Lung (tissue), 12 donors: Measurements from ENCODE around the gene OR8D2. TPM values are rescaled to one million over a fixed set of nuclear protein-coding genes. Genes with fewer than 3 reads are reported as not detected.

Source experiments
- ATAC-seq: fragments of 200-7000 bp; cut with Tn5 transposase; one replicate; pipeline ENCODE4 v1.9.1; 2020; ENCODE audit warnings: moderate number of reproducible peaks; ENCODE audit not compliant: insufficient read depth, low FRiP score
- DNase-seq, 3 donors: peaks; one replicate each; pipeline ENCODE4 v3.0.0-alpha.2; 2013 to 2017
- H3K27ac ChIP-seq, 2 donors: one replicate each; pipeline ENCODE4 v1.5.1; 2013; ENCODE audit warnings: mild to moderate bottlenecking in 2 of 2, moderate library complexity in 2 of 2, control low read depth in 1 of 2, inconsistent platforms in 1 of 2, low read depth in 1 of 2, low read length in 1 of 2
- H3K27me3 ChIP-seq, 3 donors: one replicate each; pipeline ENCODE4 v1.5.1; 2013; ENCODE audit warnings: low read length in 2 of 3; ENCODE audit not compliant: control insufficient read depth in 3 of 3, insufficient read depth in 3 of 3
- H3K36me3 ChIP-seq, 4 donors: one replicate each; pipeline ENCODE4 v1.5.1; 2013; ENCODE audit warnings: low read length in 4 of 4, mild to moderate bottlenecking in 1 of 4, moderate library complexity in 1 of 4; ENCODE audit not compliant: control insufficient read depth in 4 of 4, insufficient read depth in 4 of 4
- H3K4me1 ChIP-seq, 5 donors: one replicate each; pipeline ENCODE4 v1.5.1; 2013; ENCODE audit warnings: low read length in 5 of 5, mild to moderate bottlenecking in 2 of 5, moderate library complexity in 1 of 5; ENCODE audit not compliant: control insufficient read depth in 5 of 5, insufficient read depth in 5 of 5
- H3K4me3 ChIP-seq: one replicate; pipeline ENCODE4 v1.5.1; 2013; ENCODE audit warnings: mild to moderate bottlenecking, control low read depth, moderate library complexity
- H3K9ac ChIP-seq, 2 donors: one replicate each; pipeline ENCODE4 v1.5.1; 2013; ENCODE audit warnings: low read length in 2 of 2, control low read depth in 1 of 2; ENCODE audit not compliant: insufficient read depth in 1 of 2
- H3K9me3 ChIP-seq, 4 donors: one replicate each; pipeline ENCODE4 v1.5.1; 2013; ENCODE audit warnings: low read length in 3 of 4, mild to moderate bottlenecking in 1 of 4, moderate library complexity in 1 of 4; ENCODE audit not compliant: control insufficient read depth in 4 of 4, insufficient read depth in 3 of 4
- CTCF ChIP-seq: IDR thresholded peaks from 2 replicates; pipeline ENCODE4 v1.5.1; 2012; ENCODE audit warnings: mild to moderate bottlenecking; ENCODE audit errors: control extremely low read depth, extremely low read depth
- WGBS, 2 donors: extraction: QIAGEN DNeasy Blood & Tissue Kit; methylation state at CpG; one replicate each; pipeline ENCODE4 v1.1.7; 2013; 5-methylcytosine and 5-hydroxymethylcytosine counted together
- polyA plus RNA-seq, 2 donors: library from polyadenylated mRNA; stranded (reverse); fragments of 200-250 nt; gene quantifications; one replicate each; pipeline ENCODE4 v1.2.1, GENCODE V29; 2013
- total RNA-seq, 2 donors: library from RNA; depleted of rRNA in 1 of 2; stranded (reverse); fragments of >200 nt in 1 of 2; gene quantifications; one replicate each; pipeline ENCODE4 v1.2.1, GENCODE V29; 2014 to 2021
- donor health status: control.
- donor health status: control.
- donor health status: Bipolar disorder and iron deficiency.
- donor health status: healthy.
- donor health status: DM: yes; HTN: yes; CAD: no.

The OR8D2 gene
- total and polyA plus RNA-seq, 4 donors, result not detected

GRCh38 chr11:124344346-124344745 lies 24.3 kb upstream of the OR8D2 start:
- no peak overlapping the region for H3K4me3 ChIP-seq
- H3K36me3 ChIP-seq, result no peaks in the 10 kb centered on the region
- no peaks in the 10 kb centered on the region for H3K4me1 ChIP-seq
- no peak for TF ChIP-seq CTCF
- H3K27ac ChIP-seq, result no peak overlapping the region
- 87 to 93% methylated on average over 5 of the region's 5 CpGs for WGBS, 2 donors
- DNase-seq, result no peak
- ATAC-seq, result no peak
- no peak overlapping the region for H3K9ac ChIP-seq
- peaks cover 0 to under 1% (median 0%) of the 10 kb centered on the region in 4 donors for H3K9me3 ChIP-seq
- H3K27me3 ChIP-seq, result no peaks in the 10 kb centered on the region

GRCh38 chr11:124340142-124340447 lies 20.1 kb upstream of the OR8D2 start:
- H3K27ac ChIP-seq, result no peak overlapping the region
- no peak for TF ChIP-seq CTCF
- no peaks in the 10 kb centered on the region for H3K4me1 ChIP-seq
- DNase-seq (no peak), ATAC-seq (no peak)
- no peak overlapping the region for H3K9ac ChIP-seq
- no peak overlapping the region for H3K4me3 ChIP-seq
- no peaks in the 10 kb centered on the region for H3K27me3 ChIP-seq
- 77 to 83% methylated on average over 2 of the region's 2 CpGs for WGBS, 2 donors
- H3K36me3 ChIP-seq, result no peaks in the 10 kb centered on the region
- H3K9me3 ChIP-seq, result peaks cover 0 to 2% (median 0%) of the 10 kb centered on the region in 4 donors

GRCh38 chr11:124339396-124340141 lies 19.6 kb upstream of the OR8D2 start:
- H3K27ac ChIP-seq, result no peak overlapping the region
- no peaks in the 10 kb centered on the region for H3K4me1 ChIP-seq
- DNase-seq (no peak), ATAC-seq (no peak)
- WGBS, 2 donors, result 67 to 81% methylated on average over 6 of the region's 6 CpGs
- no peak for TF ChIP-seq CTCF
- H3K36me3 ChIP-seq, result no peaks in the 10 kb centered on the region
- no peaks in the 10 kb centered on the region for H3K27me3 ChIP-seq
- H3K9me3 ChIP-seq, result peaks cover 0 to 2% (median 0%) of the 10 kb centered on the region in 4 donors
- H3K4me3 ChIP-seq, result no peak overlapping the region
- no peak overlapping the region for H3K9ac ChIP-seq

- Histone ChIP-seq H3K9me3 (no peaks in the 10 kb centered on the region), H3K36me3 (no peaks in the 10 kb centered on the region), H3K27me3 (no peaks in the 10 kb centered on the region), H3K9ac (no peak overlapping the region), H3K4me1 (no peaks in the 10 kb centered on the region), H3K4me3 (no peak overlapping the region), H3K27ac (no peak overlapping the region)
- DNase-seq, result no peak
- WGBS, 2 donors, result 80 to 89% methylated on average over 3 of the region's 3 CpGs
- no peak for ATAC-seq
- no peak for TF ChIP-seq CTCF
Measured at GRCh38 chr11:124331873-124332272, 11.9 kb upstream of the OR8D2 start.
